ENCODE measurements around the gene PRMT5.

Gene PRMT5

DNA sequence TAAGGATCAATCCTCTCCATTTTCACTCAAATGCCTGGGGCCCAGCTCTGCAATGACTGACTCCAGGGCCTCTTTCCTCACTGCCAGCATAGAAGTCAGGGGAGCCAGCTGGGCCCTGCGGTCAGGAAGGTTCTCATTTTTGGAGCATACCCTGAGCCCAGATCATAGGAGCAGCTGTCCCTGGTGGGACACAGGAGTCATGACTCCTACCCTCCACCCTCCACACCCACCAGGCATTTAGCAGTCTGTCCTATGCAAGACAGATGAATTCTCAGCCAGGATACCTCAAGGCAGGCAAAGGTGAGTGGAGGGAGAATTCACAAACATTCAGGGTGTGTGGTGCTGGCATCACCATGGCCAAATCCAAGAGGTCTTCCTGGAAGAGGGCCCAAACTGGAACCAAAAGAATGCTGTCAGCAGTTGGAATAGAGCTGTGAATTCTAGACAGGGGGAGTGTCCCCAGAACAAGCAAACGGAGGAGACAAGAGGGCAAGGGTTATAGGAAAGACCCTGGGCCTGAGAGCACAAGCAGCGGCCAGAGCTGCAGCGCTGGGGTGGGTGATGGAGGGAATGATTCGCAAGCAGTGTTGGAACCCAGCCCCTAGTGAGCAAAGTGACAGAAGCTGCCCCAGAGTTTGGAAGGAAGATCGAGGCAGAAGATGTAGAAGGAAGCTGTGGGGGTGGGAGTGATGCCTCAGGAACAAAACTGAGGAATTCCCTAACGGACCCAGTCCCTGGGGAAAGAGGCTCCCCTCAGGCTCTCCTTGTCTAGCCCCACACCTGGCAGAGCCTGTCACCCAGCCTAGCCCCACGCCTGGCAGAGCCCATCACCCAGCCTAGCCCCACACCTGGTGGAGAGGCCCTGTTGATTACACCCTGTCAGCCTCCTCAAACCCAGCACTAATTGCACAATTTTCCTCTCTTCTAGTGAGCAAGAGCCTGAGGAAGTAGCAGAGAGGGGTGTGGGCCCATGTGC, 50.6 kb downstream of the PRMT5 start:
- DNase-seq (ENCODE audit: low read depth in 1 of 2, low spot score in 1 of 2): no peak

DNA sequence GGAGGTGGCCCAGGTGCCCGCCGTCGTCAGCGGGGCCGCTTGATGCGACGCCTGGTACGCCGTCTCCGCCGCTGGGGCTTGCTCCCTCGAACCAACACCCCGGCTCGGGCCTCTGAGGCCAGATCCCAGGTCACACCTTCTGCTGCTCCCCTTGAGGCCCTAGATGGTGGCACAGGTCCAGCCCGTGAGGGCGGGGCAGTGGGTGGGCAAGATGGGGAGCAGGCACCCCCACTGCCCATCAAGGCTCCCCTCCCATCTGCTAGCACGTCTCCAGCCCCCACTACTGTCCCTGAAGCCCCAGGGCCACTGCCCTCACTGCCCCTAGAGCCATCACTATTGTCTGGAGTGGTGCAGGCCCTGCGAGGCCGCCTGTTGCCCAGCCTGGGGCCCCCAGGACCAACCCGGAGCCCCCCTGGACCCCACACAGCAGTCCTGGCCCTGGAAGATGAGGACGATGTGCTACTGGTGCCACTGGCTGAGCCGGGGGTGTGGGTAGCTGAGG, 52.1 kb downstream of the PRMT5 start:
- DNase-seq (ENCODE audit: low read depth in 1 of 2, low spot score in 1 of 2): no peak

DNA sequence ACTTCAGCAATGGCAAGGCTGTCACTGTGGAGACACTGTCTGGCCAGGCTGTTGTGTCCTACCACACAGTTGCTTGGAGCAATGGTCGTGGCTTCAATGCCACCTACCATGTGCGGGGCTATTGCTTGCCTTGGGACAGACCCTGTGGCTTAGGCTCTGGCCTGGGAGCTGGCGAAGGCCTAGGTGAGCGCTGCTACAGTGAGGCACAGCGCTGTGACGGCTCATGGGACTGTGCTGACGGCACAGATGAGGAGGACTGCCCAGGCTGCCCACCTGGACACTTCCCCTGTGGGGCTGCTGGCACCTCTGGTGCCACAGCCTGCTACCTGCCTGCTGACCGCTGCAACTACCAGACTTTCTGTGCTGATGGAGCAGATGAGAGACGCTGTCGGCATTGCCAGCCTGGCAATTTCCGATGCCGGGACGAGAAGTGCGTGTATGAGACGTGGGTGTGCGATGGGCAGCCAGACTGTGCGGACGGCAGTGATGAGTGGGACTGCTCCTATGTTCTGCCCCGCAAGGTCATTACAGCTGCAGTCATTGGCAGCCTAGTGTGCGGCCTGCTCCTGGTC, 53.3 kb downstream of the PRMT5 start:
- DNase-seq (ENCODE audit: low read depth in 1 of 2, low spot score in 1 of 2): no peak

DNA sequence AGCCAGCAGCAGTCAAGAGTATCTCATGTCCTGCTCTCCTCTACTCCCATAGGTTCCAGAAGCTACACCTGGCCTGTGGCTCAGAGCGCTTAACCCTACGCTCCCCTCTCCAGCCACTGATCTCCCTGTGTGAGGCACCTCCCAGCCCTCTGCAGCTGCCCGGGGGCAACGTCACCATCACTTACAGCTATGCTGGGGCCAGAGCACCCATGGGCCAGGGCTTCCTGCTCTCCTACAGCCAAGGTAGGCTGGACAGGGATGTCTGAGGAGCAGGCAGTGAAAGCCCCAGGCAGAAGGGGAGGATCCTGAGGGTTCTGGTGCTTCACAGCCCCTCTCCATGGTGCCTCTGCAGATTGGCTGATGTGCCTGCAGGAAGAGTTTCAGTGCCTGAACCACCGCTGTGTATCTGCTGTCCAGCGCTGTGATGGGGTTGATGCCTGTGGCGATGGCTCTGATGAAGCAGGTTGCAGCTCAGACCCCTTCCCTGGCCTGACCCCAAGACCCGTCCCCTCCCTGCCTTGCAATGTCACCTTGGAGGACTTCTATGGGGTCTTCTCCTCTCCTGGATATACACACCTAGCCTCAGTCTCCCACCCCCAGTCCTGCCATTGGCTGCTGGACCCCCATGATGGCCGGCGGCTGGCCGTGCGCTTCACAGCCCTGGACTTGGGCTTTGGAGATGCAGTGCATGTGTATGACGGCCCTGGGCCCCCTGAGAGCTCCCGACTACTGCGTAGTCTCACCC, 54.0 kb downstream of the PRMT5 start:
- no peak for DNase-seq (ENCODE audit: low read depth in 1 of 2, low spot score in 1 of 2)

DNA sequence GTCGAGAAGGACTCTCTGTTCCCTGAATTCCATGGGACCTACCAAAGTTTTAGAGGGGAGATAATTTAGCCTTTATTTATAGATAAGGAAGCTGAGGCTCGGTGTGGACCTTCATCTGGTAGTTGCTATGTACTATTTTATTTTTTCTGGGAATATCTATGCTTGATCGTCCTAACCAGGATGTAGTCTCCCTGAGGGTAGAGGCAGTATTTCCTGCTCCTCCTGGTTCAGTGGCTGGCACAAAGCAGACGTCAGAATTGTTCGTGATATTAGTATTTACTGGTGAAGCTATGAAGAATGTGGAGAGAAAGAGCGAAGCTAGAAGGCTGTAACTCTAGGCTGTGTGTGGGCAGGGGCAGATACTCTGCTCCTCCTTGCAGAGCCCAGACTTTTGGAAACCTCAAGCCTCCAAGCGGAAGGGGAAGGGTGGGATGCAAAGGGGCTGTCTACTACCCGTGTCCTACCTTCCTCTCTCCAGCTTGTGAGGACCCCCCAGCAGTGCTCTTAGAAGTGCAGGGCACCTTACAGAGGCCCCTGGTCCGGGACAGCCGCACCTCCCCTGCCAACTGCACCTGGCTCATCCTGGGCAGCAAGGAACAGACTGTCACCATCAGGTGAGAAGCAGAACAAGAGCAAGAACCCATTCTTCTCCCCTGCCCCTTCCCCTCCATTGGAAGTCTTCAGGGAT, 56.2 kb downstream of the PRMT5 start:
- DNase-seq (ENCODE audit: low read depth in 1 of 2, low spot score in 1 of 2): no peak

DNA sequence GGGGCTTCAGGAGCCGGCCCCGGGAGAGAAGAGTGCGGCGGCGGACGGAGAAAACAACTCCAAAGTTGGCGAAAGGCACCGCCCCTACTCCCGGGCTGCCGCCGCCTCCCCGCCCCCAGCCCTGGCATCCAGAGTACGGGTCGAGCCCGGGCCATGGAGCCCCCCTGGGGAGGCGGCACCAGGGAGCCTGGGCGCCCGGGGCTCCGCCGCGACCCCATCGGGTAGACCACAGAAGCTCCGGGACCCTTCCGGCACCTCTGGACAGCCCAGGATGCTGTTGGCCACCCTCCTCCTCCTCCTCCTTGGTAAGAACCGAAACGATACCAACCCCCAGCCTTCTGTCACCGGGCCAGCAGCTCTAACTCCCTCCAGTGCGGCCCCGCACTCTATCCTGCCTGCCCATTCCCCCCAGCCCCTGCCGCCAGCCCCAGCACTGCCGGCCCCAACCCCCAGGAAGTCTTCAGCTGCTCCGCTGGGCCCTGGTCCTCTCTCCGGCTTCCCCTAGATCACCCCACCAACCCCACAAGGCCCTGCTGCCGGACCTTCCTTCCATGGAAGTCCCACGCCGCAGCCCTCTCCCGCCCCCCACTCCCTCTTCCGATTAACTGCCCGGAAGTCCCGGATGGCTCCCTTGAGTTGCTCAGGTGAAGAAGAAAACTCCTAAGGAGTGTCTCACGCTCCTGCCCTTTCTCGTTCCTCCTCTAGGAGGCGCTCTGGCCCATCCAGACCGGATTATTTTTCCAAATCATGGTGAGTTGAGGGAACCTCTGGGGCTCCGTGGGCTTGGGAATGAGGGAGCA, 56.9 kb downstream of the PRMT5 start:
- DNase-seq (ENCODE audit: low read depth in 1 of 2, low spot score in 1 of 2): peak; percentile 39 to 54

DNA sequence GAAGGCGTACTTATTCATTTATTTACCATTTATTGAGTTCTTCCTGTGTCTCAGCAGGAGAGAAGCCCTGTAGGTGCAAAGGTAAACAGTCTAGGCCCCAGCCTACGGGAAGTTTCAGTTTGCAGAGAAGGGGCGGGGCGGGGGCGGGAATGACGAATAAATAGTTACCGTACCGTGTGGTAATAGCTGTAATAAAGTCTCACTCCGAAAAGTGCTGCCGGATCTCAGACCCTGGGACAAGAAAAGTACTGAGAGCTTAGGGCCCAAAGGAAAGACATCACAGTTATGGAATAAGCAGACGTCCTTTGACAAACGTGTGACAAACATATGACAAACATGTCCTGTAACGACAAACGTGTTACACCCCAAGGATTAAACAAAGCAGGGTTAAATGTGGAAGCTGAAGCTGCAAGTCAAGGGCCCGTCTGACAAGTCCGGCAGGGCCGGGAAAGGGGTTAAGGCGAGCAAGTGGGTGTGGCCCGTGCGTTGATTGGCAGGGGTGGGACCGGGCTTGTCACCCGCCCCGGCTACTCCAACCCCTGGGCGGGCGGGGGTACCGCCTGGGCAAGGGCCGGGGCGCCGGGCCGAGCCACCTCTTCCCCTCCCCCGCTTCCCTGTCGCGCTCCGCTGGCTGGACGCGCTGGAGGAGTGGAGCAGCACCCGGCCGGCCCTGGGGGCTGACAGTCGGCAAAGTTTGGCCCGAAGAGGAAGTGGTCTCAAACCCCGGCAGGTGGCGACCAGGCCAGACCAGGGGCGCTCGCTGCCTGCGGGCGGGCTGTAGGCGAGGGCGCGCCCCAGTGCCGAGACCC, 57.7 kb downstream of the PRMT5 start, which contains the start of gene LRP10:
TSS of gene LRP10 (plus strand) at position 517 of the 809 bp plus-strand sequence. CDS start 564 bp downstream, outside the sequence.
- peak; percentile 54 to 62 for DNase-seq (ENCODE audit: low read depth in 1 of 2, low spot score in 1 of 2)

DNA sequence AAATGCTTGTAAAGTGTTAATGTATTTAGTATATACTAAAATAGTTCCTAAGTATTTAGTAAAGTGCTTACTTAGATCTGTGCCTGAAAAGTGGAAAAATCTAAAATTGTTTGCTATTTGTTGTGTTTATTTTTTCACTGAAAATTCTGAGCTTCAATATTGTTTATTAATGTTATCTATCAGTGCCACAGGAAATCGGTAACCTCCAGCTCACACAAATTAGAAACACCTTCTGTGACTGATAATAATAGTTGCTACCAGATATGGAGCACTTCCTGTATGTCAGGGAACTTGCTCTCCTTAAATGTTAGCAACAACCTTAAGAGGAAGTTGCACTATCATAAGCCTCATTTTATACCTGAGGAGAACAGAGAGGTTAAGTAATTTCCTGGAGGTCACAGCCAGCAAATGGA, 58.4 kb downstream of the PRMT5 start:
- no peak for DNase-seq (ENCODE audit: low read depth in 1 of 2, low spot score in 1 of 2)

Data from stimulated activated CD4-positive, alpha-beta T cell treated with anti-CD3 and anti-CD28 coated beads, Interleukin-15, amount 100 ng/mL, for 1 hour (primary cell).